Smooth muscle cell (in vitro differentiated cells): ENCODE results near the gene SEMA3E. TPM values are rescaled to one million over a fixed set of nuclear protein-coding genes. Genes with fewer than 3 reads are reported as not detected.
"Not testable (repeated sequence)": the region's sequence is repeated elsewhere in the genome, so short reads cannot be mapped to it uniquely, and the experiment has no call there.

ENCODE experiments used
- DNase-seq: peaks from one replicate; lab custom pipeline; 2025; ENCODE audit not compliant: unreplicated experiment; lab: John Stamatoyannopoulos, UW
- H2AFZ ChIP-seq: fragments of 200-600 bp; sonication (generic); 2 replicates; pipeline ENCODE4 v1.6.0; 2016; ENCODE audit warnings: antibody characterized with exemption, low read depth, mild to moderate bottlenecking
- H3F3A ChIP-seq: fragments of 200-600 bp; sonication (generic); 2 replicates; pipeline ENCODE4 v1.6.0; 2017; ENCODE audit warnings: antibody characterized with exemption, low read depth
- H3K27ac ChIP-seq: fragments of 200-600 bp; sonication (generic); 2 replicates; pipeline ENCODE4 v1.5.1; 2016; ENCODE audit warnings: low read depth, mild to moderate bottlenecking
- H3K27me3 ChIP-seq: fragments of 200-600 bp; sonication (generic); 2 replicates; pipeline ENCODE4 v1.6.1; 2016; ENCODE audit warnings: low read depth, mild to moderate bottlenecking
- H3K36me3 ChIP-seq: fragments of 200-600 bp; sonication (generic); 2 replicates; pipeline ENCODE4 v1.5.1; 2016; ENCODE audit warnings: low read depth
- H3K4me1 ChIP-seq: fragments of 200-600 bp; sonication (generic); 2 replicates; pipeline ENCODE4 v1.5.1; 2016; ENCODE audit warnings: low read depth
- H3K4me2 ChIP-seq: fragments of 200-600 bp; sonication (generic); 2 replicates; pipeline ENCODE4 v1.6.0; 2016; ENCODE audit warnings: mild to moderate bottlenecking
- H3K4me3 ChIP-seq: fragments of 200-600 bp; sonication (generic); 2 replicates; pipeline ENCODE4 v1.5.1; 2016; ENCODE audit warnings: mild to moderate bottlenecking
- H3K79me2 ChIP-seq: fragments of 200-600 bp; sonication (generic); 2 replicates; pipeline ENCODE4 v1.6.0; 2016; ENCODE audit warnings: low read depth, mild to moderate bottlenecking
- H3K9ac ChIP-seq: fragments of 200-600 bp; sonication (generic); 2 replicates; pipeline ENCODE4 v1.6.0; 2016; ENCODE audit warnings: low read depth
- H3K9me3 ChIP-seq: fragments of 200-600 bp; sonication (generic); replicated peaks from 2 replicates; pipeline ENCODE4 v1.5.1; 2016; ENCODE audit warnings: low read depth
- H4K20me1 ChIP-seq: fragments of 200-600 bp; sonication (generic); 2 replicates; pipeline ENCODE4 v1.6.0; 2016; ENCODE audit warnings: low read depth
- CTCF ChIP-seq: fragments of 200-600 bp; sonication (generic); IDR thresholded peaks from 2 replicates; pipeline ENCODE4 v1.5.1; 2017; ENCODE audit warnings: borderline replicate concordance, mild to moderate bottlenecking, antibody characterized with exemption; ENCODE audit not compliant: insufficient read depth, poor library complexity, severe bottlenecking
- WGBS: methylation state at CpG from one replicate; pipeline ENCODE4 v1.1.7; 2016; ENCODE audit warnings: low lambda C conversion rate; 5-methylcytosine and 5-hydroxymethylcytosine counted together
- polyA plus RNA-seq: library from polyadenylated mRNA; unstranded; fragments of >200 nt; fragmentation: Nextera tagmentation; extraction: Ambion mirVana; gene quantifications from 2 replicates; pipeline ENCODE4 v1.2.1, GENCODE V29; 2016
- total RNA-seq: library from RNA; depleted of rRNA; stranded (reverse); fragments of >200 nt; gene quantifications from 2 replicates; pipeline ENCODE4 v1.2.3, GENCODE V29; 2014

The SEMA3E gene
- total and polyA plus RNA-seq, 2 experiments from 2014 or later = 0.45 to 0.66 TPM

- DNase-seq = no peak
- H3K27me3 ChIP-seq = no peaks in the 10 kb centered on the region
- 57% methylated on average over 4 of the region's 4 CpGs for WGBS
Observed at GRCh38 chr7:83446102-83446669, 202.8 kb downstream of the SEMA3E start.

GRCh38 chr7:83442911-83443310 lies 206.0 kb downstream of the SEMA3E start:
- no peak for DNase-seq
- Histone ChIP-seq H3K9me3 (no peaks in the 10 kb centered on the region), H3K27me3 (no peaks in the 10 kb centered on the region), H3K27ac (no peak overlapping the region), H4K20me1 (no peaks in the 10 kb centered on the region), H3F3A (no peaks in the 10 kb centered on the region), H3K4me1 (no peaks in the 10 kb centered on the region), H3K9ac (no peak overlapping the region), H3K79me2 (no peaks in the 10 kb centered on the region), H3K4me3 (no peak overlapping the region), H3K4me2 (no peak overlapping the region), H2AFZ (no peak overlapping the region), H3K36me3 (no peaks in the 10 kb centered on the region)
- TF ChIP-seq CTCF = no peak
- 90% methylated on average over 3 of the region's 3 CpGs for WGBS

More at GRCh38 chr7:83446102-83446669, 202.8 kb downstream of the SEMA3E start:
- no peak overlapping the region for H3K27ac ChIP-seq
- H3K9ac ChIP-seq = no peak overlapping the region
- H3K36me3 ChIP-seq = no peaks in the 10 kb centered on the region
- no peaks in the 10 kb centered on the region for H3K79me2 ChIP-seq
- H3K4me2 ChIP-seq = no peak overlapping the region
- H3K4me1 ChIP-seq = no peaks in the 10 kb centered on the region
- H4K20me1 ChIP-seq = no peaks in the 10 kb centered on the region
- no peak overlapping the region for H3K4me3 ChIP-seq
- no peaks in the 10 kb centered on the region for H3K9me3 ChIP-seq
- TF ChIP-seq CTCF = no peak
- no peak overlapping the region for H2AFZ ChIP-seq
- no peaks in the 10 kb centered on the region for H3F3A ChIP-seq

GRCh38 chr7:83439026-83439425 lies 209.9 kb downstream of the SEMA3E start:
- H3K4me1 ChIP-seq = no peaks in the 10 kb centered on the region
- no peak overlapping the region for H2AFZ ChIP-seq
- no peak overlapping the region for H3K27ac ChIP-seq
- no peak for TF ChIP-seq CTCF
- 74% methylated on average over 4 of the region's 4 CpGs for WGBS
- no peak overlapping the region for H3K9ac ChIP-seq
- H3K36me3 ChIP-seq = no peaks in the 10 kb centered on the region
- H3K79me2 ChIP-seq = no peaks in the 10 kb centered on the region
- no peak overlapping the region for H3K4me3 ChIP-seq
- no peak overlapping the region for H3K4me2 ChIP-seq
- H3F3A ChIP-seq = no peaks in the 10 kb centered on the region
- no peaks in the 10 kb centered on the region for H4K20me1 ChIP-seq
- no peak for DNase-seq
- H3K9me3 ChIP-seq = no peaks in the 10 kb centered on the region
- H3K27me3 ChIP-seq = no peaks in the 10 kb centered on the region

GRCh38 chr7:83430289-83430688 lies 218.7 kb downstream of the SEMA3E start:
- not testable (repeated sequence) for DNase-seq, H3K36me3 ChIP-seq, H2AFZ ChIP-seq, H3K27ac ChIP-seq, H4K20me1 ChIP-seq, H3K4me2 ChIP-seq, H3K27me3 ChIP-seq, H3K9ac ChIP-seq, H3K4me3 ChIP-seq, H3K79me2 ChIP-seq, H3K9me3 ChIP-seq, H3F3A ChIP-seq
- peaks cover 13% of the 10 kb centered on the region for H3K4me1 ChIP-seq
- 95% methylated on average over 5 of the region's 5 CpGs for WGBS
